Eye (tissue), 1 donor: ENCODE results near the gene SUMO2.
"Not testable (repeated sequence)": the region's sequence is repeated elsewhere in the genome, so short reads cannot be mapped to it uniquely, and the experiment has no call there.

Experiments
- DNase-seq: peaks from one replicate; pipeline ENCODE4 v3.0.0-alpha.2; 2015

The SUMO2 gene

DNA sequence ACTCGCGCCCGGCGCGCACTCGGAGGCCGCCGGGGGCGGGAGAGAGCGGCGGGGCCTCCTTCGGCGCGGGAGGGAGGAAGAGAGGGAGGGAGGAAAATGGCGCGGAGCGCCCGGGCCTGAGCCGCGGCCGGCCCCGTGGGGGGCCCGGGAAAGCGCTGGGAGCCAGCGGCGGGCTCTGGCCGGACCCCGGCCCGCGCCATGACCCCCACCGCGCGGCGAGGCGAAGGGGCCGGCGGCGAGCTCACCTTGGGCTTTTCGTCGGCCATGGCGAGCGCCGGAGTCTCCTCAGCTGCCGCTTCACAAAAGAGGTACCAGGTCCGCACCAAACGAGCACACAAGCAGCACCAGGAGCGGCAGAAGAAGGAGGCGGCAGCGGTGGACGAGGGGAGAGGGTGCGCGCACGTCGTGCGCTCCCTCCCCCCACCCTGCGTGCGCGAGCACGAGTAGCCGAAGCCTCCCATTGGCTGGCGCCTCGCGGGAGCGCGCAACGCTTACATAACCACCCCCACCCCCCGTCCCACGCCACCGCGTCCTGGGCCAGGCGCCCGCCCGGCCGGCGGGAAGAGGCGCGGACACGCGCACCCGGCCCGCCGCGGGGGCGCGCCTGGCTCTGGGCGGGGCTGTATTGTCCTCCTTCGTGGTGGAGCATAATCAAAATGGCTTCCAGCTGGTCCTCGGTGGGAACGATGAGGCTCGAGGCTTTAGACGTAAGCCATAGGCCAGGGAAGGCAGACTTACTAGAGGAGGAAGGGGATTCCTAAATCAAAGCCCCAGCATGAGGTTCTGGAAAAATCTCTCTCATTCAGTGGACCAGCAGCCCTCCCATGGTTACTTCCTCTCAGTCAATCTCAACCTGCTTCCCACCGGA lies at the start of gene SUMO2:
Gene SUMO2, minus strand, starts transcription at position 391 of the 868 bp plus-strand sequence. Its CDS starts 125 bp downstream, at position 266.
- peak; percentile 98 for DNase-seq

DNA sequence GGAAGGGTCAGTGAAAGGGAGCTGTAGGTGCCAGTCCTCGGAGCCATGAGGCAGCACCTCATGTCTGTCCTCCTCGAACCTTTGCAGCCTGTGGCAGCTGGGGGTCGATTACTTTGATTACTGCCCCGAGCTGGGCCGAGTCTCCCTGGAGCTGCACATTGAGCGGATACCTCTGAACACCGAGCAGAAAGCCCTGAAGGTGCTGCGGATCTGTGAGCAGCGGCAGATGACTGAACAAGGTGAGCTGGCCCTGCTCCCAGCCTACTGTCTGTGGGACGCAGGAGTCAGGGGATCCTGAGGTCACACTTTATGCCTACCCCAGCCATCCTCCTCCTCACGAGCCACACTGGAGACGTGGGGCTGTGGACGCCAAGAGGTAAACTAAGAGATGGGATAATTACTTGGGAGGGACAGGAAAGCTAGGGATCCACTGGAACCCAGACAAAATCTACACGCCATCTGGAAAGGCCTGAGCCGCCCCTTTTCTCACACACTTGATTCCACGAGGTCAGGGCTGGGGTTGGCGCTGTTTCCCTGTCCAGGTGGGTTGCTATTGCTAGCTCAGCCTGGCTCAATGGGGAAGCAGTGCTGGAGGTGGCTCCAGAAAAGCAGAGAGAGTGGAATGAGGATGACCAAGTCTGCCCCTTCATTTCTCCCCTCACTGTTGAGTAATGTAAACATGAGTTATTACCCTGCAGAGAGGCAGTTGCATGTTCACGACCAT lies 49.1 kb upstream of the SUMO2 start:
- DNase-seq: no peak

DNA sequence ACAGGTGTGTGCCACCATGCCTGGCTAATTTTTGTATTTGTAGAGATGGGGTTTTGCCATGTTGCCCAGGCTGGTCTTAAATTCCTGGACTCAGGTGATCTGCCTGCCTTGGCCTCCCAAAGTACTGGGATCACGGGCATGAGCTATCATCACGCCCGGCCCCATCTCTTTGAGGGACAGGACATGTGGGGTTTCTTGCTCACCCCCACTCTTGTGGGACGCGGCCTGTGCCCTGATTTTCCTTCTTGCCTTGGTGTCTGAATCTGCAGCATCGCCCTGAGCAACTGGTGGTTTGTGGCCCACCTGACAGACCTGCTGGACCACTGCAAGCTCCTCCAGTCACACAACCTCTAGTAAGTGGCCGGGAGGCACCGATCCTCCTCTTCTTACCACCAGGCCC lies 48.3 kb upstream of the SUMO2 start:
- DNase-seq: no peak

DNA sequence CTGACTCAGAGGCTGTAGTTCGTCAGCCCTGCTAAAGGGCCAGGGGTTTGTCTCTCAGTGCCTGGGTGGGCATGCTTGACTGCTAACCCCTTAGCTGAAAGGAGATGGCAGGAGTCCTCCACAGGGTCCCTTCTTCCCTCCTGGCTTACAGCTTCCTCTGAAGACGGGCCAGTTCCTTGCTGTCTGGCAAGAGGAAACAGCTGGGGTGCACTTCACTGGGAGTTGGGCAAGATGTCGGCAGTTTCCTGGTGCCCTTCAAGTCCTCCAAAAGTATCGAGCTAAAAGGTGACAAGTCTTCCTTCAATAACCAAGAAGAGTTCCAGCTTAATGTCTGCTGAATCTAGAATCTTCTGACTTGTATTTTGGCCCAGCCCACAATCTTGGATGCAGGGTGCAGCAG lies 46.1 kb upstream of the SUMO2 start:
- no peak for DNase-seq

DNA sequence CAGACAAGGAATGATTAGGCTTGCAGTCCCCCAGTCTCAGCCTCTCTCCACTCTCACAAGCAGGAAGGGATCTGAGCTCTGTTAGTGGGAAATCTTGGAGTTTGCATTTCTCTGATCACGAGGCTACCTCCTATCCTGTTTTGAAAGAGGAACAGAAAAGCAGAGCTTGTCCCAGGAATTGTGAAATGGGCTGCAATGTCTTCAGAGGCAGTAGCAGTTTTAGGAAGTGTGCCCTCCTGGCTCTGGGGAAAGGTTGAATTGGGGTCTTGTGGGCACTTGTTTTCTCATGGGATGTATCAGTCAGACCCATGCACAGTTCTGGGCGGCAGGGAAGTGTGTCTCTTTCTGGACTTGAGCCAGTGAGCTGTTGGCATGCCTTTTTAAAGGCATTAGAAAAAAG lies 45.5 kb upstream of the SUMO2 start:
- DNase-seq: no peak

DNA sequence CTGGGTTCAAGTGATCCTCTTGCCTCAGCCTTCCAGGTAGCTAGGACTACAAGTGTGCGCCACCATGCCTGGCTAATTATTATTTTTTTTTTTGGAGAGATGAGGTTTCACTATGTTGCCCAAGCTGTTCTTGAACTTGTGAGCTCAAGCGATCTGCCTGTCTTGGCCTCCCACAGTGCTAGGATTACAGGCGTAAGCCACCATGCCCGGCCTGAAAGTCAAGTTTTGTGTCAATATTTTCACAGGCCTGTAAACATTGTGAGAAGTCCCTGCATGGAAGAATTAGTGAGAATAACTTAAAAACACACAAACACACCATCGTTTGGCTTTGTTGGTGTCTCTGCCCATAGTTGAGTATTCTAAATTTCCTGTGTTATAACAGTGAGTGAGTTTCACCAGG lies 45.0 kb upstream of the SUMO2 start:
- no peak for DNase-seq

DNA sequence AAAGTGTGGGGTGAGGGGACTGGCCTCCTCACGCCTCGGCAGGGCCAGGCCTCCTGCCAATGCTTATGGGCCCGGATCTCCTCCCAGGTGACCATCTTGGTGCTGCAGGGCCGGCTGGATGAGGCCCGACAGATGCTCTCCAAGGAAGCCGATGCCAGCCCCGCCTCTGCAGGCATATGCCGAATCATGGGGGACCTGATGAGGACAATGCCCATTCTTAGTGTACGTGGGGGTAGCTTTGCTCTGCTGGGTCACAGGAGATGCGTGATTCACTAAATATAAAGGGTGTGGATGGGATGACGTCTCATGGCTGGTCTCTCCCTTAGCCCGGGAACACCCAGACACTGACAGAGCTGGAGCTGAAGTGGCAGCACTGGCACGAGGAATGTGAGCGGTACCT lies 42.3 kb upstream of the SUMO2 start:
- DNase-seq: no peak

DNA sequence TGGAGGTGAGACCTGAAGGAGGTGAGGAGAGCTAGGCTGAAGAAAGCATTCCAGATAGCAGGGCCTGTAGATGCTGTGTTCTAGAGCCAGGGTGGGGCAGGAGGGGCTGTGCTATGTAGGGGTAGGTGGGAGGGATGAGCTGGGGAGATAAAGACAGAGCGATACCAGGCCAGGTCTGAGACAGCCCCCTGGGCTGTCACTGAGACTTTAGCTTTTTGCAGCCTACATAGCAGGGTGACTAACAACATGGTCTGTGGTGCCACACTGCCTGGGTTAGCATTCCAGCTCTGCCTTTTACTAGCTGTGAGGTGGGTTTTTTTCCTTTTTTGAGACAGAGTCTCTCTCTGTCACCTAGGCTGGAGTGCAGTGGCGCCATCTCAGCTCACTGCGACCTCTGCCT lies 37.1 kb upstream of the SUMO2 start:
- DNase-seq: no peak

DNA sequence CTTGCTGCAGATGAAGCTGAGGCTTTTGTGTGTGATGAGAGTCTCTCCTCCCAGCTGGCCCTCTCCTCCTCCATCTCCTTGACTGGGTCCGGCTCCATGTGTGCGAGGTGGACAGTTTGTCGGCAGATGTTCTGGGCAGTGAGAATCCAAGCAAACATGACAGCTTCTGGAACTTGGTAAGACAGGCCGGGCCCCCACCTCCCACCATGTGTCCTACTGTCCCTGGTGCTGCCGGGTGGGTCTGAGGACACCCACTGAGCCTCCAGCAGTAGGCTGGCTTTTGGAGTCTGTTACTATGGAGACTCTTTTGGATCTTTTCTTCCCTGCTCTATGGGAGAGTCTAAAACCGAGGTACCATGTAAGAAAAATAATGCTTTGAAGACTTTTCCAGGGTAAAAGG lies 35.4 kb upstream of the SUMO2 start:
- DNase-seq: no peak

DNA sequence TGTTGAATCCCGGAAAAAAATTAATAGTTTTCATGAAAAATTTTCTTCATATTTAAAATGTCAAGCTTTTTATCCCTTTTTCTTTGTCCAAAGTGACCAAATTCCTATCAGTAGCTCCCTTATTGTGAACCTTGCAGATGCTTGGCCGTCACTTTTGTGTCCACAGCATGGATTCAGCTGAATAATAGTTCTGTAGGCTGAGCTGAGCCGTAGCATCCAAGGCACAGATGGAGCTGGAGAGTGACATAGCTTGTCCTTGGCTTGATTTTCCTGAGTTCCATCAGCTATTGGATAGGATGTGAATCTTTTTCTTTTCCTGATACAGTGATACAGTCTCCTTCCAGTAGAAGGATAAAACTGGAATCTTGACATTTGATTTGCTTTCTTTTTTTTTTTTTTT lies 26.3 kb upstream of the SUMO2 start:
- DNase-seq: no peak

DNA sequence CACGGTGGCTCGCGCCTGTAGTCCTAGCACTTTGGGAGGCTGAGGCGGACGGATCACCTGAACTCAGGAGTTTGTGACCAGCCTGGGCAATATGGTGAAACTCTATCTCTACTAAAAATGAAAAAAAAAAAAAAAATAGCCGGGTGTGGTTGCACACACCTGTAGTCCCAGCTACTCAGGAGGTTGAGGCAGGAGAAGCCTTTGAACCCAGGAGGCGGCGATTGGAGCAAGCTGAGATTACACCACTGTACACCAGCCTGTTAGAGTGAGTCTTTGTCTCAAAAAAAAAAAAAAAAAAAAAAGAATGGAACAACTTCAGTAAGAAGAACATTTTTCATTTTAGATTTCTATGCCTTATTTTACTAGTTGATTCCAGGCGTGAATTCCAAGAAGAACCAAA lies 25.4 kb upstream of the SUMO2 start:
- DNase-seq: no peak

DNA sequence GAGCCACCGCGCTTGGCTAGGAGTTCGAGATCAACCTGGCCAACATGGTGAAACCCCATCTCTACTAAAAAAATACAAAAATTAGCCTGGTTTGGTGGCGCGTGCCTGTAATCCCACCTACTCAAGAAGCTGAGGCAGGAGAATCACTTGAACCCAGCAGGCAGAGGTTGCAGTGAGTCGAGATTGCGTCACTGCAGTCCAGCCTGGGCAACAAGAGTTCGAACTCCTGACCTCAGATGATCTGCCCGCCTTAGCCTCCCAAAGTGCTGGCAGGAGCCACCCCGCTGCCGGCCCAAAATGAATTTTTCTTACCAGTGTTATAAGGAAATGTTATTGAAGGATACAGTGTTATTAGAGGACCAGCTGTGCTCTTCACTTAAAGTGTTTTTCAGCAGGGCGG lies 25.0 kb upstream of the SUMO2 start:
- DNase-seq: no peak

DNA sequence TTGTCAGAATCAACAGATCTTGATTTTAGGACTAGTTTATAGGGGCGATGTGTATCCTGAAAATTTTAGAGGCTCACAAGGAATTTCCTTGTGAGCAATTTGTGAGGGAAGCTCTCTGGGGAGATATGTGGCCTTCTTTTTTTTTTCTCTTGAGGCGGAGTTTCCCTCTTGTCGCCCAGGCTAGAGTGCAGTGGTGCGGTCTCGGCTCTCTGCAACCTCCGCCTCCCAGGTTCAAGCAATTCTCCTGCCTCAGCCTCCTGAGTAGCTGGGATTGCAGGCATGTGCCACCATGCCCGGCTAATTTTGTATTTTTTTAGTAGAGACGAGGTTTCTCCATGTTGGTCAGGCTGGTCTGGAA lies 24.3 kb upstream of the SUMO2 start:
- DNase-seq: not testable (repeated sequence)

DNA sequence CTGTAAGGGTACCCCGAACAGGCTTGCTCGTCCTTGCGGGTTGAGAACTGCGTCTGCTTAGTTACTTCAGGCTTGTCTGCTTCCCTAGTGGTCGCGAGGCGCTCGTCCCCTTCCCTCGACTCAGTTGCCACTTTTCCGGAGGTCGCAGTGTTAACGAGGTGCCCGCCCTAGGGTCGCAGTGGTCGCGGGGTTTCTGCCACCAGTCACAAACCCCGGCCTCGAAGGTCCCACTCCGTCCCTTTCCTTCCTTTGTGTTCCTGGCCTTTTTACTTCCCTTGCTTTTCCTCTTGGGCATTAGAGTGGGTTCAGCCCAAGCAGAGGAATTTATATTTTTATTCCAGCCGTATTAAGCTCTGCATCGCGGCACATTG lies 23.0 kb upstream of the SUMO2 start:
- no peak for DNase-seq

DNA sequence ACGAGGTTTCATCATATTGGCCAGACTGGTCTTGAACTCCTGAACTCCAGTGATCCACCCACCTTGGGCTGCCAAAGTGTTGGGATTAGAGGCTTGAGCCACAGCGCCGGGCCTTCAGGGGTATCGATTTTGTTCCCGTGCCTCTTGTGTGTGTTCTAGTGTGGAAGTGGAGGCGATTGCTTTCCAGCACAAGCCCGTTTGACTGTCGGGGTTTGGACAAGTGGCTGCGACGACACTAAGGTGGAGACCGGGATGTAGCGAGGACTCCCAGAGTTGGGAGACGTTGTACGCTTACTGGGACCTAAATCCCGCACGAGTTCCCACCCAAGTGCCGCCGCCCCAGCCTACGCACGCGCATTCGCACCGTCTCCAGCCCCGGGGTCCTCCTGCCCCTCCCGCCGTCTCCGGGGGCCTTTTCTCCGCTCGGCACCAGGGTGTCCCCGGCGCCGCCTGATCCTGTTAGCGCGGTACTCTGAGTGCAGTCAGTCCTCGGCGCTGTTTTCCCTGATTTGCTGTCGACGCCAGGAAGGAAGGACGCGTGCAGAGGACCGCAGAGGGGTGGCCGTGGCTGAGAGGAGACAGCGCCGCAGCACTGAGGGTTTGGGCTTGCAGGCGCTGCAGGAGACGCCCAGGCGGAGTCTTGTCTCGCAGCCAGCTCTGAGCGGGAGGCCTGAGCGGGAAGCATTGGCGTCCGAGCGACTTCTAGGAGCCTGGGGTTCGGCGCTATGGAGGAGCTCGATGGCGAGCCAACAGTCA lies 22.5 kb upstream of the SUMO2 start, which contains the start of gene NUP85:
Gene NUP85, plus strand, starts transcription at position 643 of the 756 bp plus-strand sequence. Its CDS starts 83 bp downstream, at position 726.
- peak; percentile 98 for DNase-seq

DNA sequence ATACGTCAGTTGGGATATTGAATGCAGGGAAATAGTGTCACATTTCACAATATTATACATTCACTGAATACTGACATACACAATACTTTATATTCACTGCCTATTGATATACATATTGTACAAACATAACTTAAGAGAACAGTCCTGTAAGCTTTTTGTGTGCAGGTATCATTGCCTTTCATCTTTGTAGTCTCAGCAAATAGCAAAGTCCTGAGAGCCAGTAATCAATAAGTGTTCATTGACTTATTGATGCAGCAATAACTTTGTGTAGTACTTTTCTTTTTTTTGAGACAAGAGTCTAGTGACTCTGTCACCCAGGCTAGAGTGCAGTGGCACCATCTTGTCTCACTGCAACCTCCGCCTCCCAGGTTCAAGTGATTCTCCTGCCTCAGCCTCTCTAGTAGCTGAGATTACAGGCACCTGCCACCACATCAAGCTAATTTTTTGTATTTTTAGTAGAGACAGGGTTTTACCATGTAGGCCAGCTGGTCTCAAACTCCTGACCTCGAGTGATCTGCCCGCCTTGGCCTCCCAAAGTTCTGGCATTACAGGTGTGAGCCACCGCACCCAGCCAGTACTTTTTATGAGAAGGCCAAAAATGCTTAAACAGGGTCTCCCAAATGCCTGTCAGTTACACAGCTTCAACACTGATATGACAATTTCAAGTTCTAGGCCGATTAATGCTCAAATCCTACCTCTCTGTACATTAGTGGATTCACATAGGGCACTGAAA lies 17.3 kb upstream of the SUMO2 start:
- no peak for DNase-seq

DNA sequence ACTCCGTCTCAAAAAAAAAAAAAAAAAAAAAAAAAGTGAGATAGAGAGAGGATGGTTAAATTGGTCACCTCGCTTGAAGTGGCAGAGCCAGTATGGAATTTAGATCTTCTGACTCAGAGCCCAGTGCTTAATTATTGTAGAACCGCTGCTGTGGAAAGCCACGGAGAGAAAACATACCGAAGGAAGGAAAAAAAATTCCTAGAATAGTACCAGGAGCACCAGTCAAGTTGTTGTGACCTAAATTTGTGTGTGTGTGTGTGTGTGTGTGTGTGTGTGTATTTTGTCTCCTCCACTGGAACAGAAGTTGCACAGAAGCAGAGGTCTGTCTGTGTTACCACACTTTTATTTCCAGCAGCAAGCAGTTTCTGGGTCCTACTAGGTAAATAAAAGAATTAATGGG lies 12.1 kb upstream of the SUMO2 start:
- DNase-seq: peak; percentile 8

DNA sequence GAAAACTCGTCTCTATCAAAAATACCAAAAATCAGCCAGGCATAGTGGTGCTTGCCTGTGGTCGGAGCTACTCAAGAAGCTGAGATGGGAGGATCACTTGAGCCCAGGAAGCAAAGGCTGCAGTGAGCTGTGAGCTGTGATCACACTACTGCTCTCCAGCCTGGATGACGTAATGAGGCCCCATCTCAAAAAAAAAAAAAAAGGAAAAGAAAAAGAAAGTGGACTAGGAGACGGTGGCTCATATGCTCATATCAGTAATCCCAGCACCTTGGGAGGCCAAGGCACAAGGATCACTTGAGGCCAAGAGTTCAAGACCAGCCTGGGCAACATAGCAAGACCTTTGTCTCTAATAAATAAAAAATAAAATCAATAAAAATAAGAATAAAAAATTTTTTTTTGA lies 8.8 kb upstream of the SUMO2 start:
- DNase-seq: no peak

DNA sequence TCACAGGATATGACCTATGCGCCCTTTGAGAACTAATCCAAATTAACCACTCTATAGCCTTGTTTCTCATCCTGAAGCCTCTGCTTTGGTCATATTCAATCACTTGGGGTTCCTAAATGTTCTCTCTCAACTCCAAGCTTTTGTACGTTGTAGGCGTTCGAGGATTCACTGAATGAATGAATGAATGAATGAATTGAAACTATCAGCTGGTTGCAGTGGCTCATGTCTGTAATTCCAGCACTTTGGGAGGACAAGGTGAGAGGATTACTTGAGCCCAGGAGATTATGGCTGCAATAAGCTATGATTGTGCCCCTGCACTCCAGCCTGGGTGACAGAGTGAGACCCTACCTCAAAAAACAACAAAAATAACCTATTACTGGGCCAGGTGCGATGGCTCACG lies 5.9 kb upstream of the SUMO2 start:
- no peak for DNase-seq

DNA sequence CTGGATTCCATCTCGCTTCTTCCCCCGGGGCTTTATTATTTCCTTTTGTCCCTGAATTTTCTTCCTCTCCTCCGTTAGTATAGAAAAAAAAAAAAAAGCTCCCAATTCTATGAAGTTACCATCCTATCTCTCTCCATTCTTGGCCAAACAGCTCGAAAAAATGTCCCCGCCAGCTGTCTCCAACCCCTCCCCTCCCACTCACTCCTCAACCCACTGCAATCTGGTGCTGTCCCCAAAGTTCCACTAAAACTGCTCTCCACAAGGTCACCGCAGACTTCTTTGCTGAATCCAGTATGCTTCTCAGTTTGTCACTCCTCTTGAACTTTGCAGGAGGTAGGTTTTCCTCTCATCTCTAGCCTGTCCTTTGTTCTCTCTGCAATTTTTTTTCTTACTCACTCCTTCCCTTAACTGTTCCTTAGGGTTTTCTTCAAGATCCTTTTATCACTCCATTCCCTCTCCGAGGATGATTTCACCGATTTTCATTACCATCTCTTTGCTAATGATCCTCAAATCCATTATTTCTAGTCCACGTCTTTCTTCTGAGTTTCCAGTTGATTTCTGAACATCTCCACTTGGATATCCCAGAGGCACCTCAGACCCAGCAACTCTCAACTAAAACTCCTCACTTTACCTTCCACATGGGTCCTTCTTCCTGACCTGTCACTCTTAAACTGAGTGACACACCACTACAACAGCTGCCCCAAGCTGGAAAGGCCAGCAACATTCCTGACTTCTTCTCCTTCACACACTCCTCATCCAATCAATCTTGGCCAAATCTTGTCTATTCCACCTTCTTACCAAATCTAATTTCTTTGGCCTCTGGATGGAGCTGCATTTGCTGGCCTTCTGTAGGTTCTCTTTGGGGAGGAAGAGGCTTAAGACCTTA lies 1.5 kb upstream of the SUMO2 start:
- no peak for DNase-seq

DNA sequence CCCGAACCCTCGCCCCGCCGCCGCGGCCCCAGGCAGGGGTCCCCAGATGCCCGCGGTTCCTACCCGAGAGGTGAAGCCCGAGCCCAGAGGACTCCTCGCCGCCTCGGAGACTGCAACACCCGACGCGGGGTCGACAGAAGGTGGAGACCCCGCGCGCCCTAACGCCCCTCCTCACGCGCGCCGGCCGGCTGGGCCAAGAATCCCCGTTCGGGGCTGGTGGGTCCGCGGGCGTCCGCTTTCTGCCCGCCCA lies 515 bp downstream of the SUMO2 start:
- peak; percentile 84 for DNase-seq
